Activated CD8-positive, alpha-beta memory T cell treated with anti-CD3 and anti-CD28 coated beads, Interleukin-2, amount 50 U/mL, for 1 hour (primary cell): Measurements from ENCODE around the gene TAF1C.

Experiments
- DNase-seq: peaks from one replicate; pipeline ENCODE4 v3.0.0-alpha.2; 2020; ENCODE audit errors: extremely low read depth

The TAF1C gene

GRCh38 chr16:84132527-84133285 is 54.2 kb downstream of the TAF1C start:
- DNase-seq = no peak

- no peak for DNase-seq
Measured at GRCh38 chr16:84131117-84131516, 55.7 kb downstream of the TAF1C start.
